AG04450 (cell line): ENCODE data around the gene ECE2. TPM values are rescaled to one million over a fixed set of nuclear protein-coding genes. Genes with fewer than 3 reads are reported as not detected.
A peak's percentile ranks its signal among the peaks of the same experiment; 100 is the strongest.

Source experiments
- CTCF ChIA-PET: fragments of 300-600, 350-600 bp; formaldehyde crosslinking; extraction: SDS; loops from one replicate; lab custom pipeline; 2022; ENCODE audit warnings: antibody characterized with exemption, inconsistent platforms; lab: Charles Lee
- POLR2A ChIA-PET: fragments of 350-600 bp; formaldehyde crosslinking; extraction: SDS; loops from one replicate; lab custom pipeline; 2021; ENCODE audit warnings: antibody characterized with exemption, inconsistent platforms; lab: Yijun Ruan, JAX
- DNase-seq: peaks from one replicate; pipeline ENCODE4 v3.0.0-alpha.2; 2011; ENCODE audit warnings: low read depth, low spot score
- H3K27ac ChIP-seq: one replicate; pipeline ENCODE4 v1.5.1; 2012; ENCODE audit warnings: low read depth, low read length, control low read depth
- H3K27me3 ChIP-seq: one replicate; pipeline ENCODE4 v1.6.0; 2012; ENCODE audit warnings: low read length; ENCODE audit not compliant: control insufficient read depth, insufficient read depth
- H3K4me3 ChIP-seq: 2 replicates; pipeline ENCODE4 v1.5.1; 2011; ENCODE audit warnings: mild to moderate bottlenecking, low read depth, low read length, control low read depth
- H3K9me3 ChIP-seq: 2 replicates; pipeline ENCODE4 v1.5.1; 2012; ENCODE audit warnings: low read length; ENCODE audit not compliant: control insufficient read depth, insufficient read depth
- CTCF ChIP-seq: IDR thresholded peaks from 2 replicates; pipeline ENCODE4 v1.5.1; 2011; ENCODE audit warnings: low read depth, low read length, control low read depth, inconsistent platforms
- polyA plus RNA-seq: library from polyadenylated mRNA; depleted of rRNA; stranded (reverse); fragments of >200 nt; gene quantifications from 2 replicates; pipeline ENCODE4 v1.2.3, GENCODE V29; 2011; rRNA removed
- small RNA-seq: library from RNA; depleted of rRNA; stranded (forward); fragments of <200 nt; gene quantifications from one replicate; pipeline ENCODE3, GENCODE V24; 2012; ENCODE audit warnings: low read depth; ENCODE audit not compliant: insufficient read length

The ECE2 gene
- polyA plus RNA-seq, 1 experiment, result not detected

GRCh38 chr3:184341925-184342324, 66.1 kb downstream of the ECE2 start:
- ChIA-PET POLR2A (no interaction called here), CTCF (interaction anchor here (1.0 kb wide), 1 partner anchor 13 kb away, joined by 3 read pairs; no protein-coding TSS in a partner anchor)
- H3K9me3 ChIP-seq, result no peaks in the 10 kb centered on the region; the same call in 1 of the 2 replicates
- no peaks in the 10 kb centered on the region for H3K27me3 ChIP-seq
- TF ChIP-seq CTCF, result no peak
- H3K4me3 ChIP-seq, result no peak overlapping the region
- DNase-seq, result no peak
- no peak overlapping the region for H3K27ac ChIP-seq

Small RNAs within 50 kb of the gene (small RNA-seq; reads per million reads assigned to genes)
- not detected for gene MIR1224
- 3,623 reads per million, percentile 98 among the genes with 10 or more reads in this experiment for gene SNORD66

Other genes starting within 250 kb of the ECE2 start
- not detected in 2 replicates for gene HTR3D, start 244.3 kb upstream of the ECE2 start, polyA plus RNA-seq
- not detected in 2 replicates for gene HTR3C, start 223.0 kb upstream of the ECE2 start, polyA plus RNA-seq
- gene HTR3E, start 179.0 kb upstream of the ECE2 start, polyA plus RNA-seq, result not detected in 2 replicates
- gene EIF2B5, start 140.7 kb upstream of the ECE2 start, polyA plus RNA-seq, result 28.8 and 29.8 TPM in 2 replicates
- 29.7 and 37.8 TPM in 2 replicates for gene DVL3, start 120.6 kb upstream of the ECE2 start, polyA plus RNA-seq
- 963 and 1,068 TPM in 2 replicates for gene AP2M1, start 101.2 kb upstream of the ECE2 start, polyA plus RNA-seq
- 43.1 and 50.0 TPM in 2 replicates for gene ABCF3, start 89.8 kb upstream of the ECE2 start, polyA plus RNA-seq
- not detected in 2 replicates for gene VWA5B2, start 46.4 kb upstream of the ECE2 start, polyA plus RNA-seq
- gene ALG3, start 27.1 kb upstream of the ECE2 start, polyA plus RNA-seq, result 35.6 and 44.5 TPM in 2 replicates
- gene EEF1AKMT4, start 26.4 kb upstream of the ECE2 start, polyA plus RNA-seq, result 3.2 and 4.0 TPM in 2 replicates
- gene CAMK2N2, start 14.5 kb upstream of the ECE2 start, polyA plus RNA-seq, result 0.07 and 0.27 TPM in 2 replicates
- 318 and 363 TPM in 2 replicates for gene PSMD2, start 23.2 kb downstream of the ECE2 start, polyA plus RNA-seq
- 191 and 224 TPM in 2 replicates for gene EIF4G1, start 38.6 kb downstream of the ECE2 start, polyA plus RNA-seq
- 8.5 and 9.3 TPM in 2 replicates for gene FAM131A, start 61.6 kb downstream of the ECE2 start, polyA plus RNA-seq
- gene CLCN2, start 85.6 kb downstream of the ECE2 start, polyA plus RNA-seq, result 1.7 and 2.1 TPM in 2 replicates
- gene POLR2H, start 85.7 kb downstream of the ECE2 start, polyA plus RNA-seq, result 81.2 and 94.4 TPM in 2 replicates
- gene THPO, start 102.2 kb downstream of the ECE2 start, polyA plus RNA-seq, result 0.06 TPM in 1 of 2 replicates, not detected in the other
- gene CHRD, start 104.0 kb downstream of the ECE2 start, polyA plus RNA-seq, result 0.11 and 0.12 TPM in 2 replicates